GM12878 (cell line): ENCODE results near the gene UNG. TPM values are rescaled to one million over a fixed set of nuclear protein-coding genes. Genes with fewer than 3 reads are reported as not detected.

Source experiments
- ATAC-seq: fragments of 200-7000 bp; cut with Tn5 transposase; 3 replicates; pipeline ENCODE4 v1.9.1; 2020; ENCODE audit warnings: mild to moderate bottlenecking, moderate library complexity
- BruUV-seq: library from RNA; stranded (reverse); fragments of 400-500 nt; replicated peaks from 2 replicates; lab custom pipeline; 2021; lab: Mats Ljungman, UMichigan
- CTCF ChIA-PET: fragments of 300-600 bp; sonication (Branson Sonifier 250); formaldehyde crosslinking; extraction: SDS; loops from one replicate; lab custom pipeline; 2021; ENCODE audit warnings: inconsistent platforms; lab: Yijun Ruan, JAX
- POLR2A ChIA-PET: fragments of 350-600 bp; formaldehyde crosslinking; extraction: SDS; loops from one replicate; lab custom pipeline; 2021; ENCODE audit warnings: inconsistent platforms; lab: Charles Lee
- RAD21 ChIA-PET: fragments of 300-600 bp; sonication (Branson Sonifier 250); formaldehyde crosslinking; loops from one replicate; lab custom pipeline; 2023; ENCODE audit warnings: antibody characterized with exemption; ENCODE audit not compliant: unreplicated experiment; lab: Charles Lee
- SMC1A ChIA-PET: fragments of 300-600 bp; sonication (Branson Sonifier 250); formaldehyde crosslinking; loops from one replicate; lab custom pipeline; 2023; ENCODE audit not compliant: unreplicated experiment, uncharacterized antibody; lab: Charles Lee
- DNase-seq: peaks from one replicate; pipeline ENCODE4 v3.0.0-alpha.2; 2011; ENCODE audit warnings: low read depth, low spot score
- FAIRE-seq: peaks from 3 replicates; lab custom pipeline; 2011; peaks lifted over from hg19 to GRCh38; lab: Jason Lieb, UNC
- H2AFZ ChIP-seq: 2 replicates; pipeline ENCODE4 v1.6.0; 2011; ENCODE audit warnings: low read depth, low read length, control low read depth; ENCODE audit not compliant: control insufficient read depth
- H3K27ac ChIP-seq: 2 replicates; pipeline ENCODE4 v1.5.1; 2011; ENCODE audit warnings: control low read depth; ENCODE audit not compliant: control insufficient read depth, insufficient read depth
- H3K27me3 ChIP-seq, 2 experiments: replicated peaks in 1 of 2; 2 replicates each; pipeline versions ENCODE4 v1.6.0 to v1.6.1; 2011; ENCODE audit warnings: low read length in 1 of 2; ENCODE audit not compliant: control insufficient read depth in 2 of 2, insufficient read depth in 2 of 2
- H3K36me3 ChIP-seq, 2 experiments: 2 replicates each; pipeline ENCODE4 v1.5.1; 2011; ENCODE audit warnings: low read length in 1 of 2; ENCODE audit not compliant: control insufficient read depth in 2 of 2, insufficient read depth in 2 of 2
- H3K4me1 ChIP-seq: 2 replicates; pipeline ENCODE4 v1.6.1; 2011; ENCODE audit warnings: mild to moderate bottlenecking, low read length, moderate library complexity, mixed read lengths; ENCODE audit not compliant: control insufficient read depth, insufficient read depth
- H3K4me2 ChIP-seq: 2 replicates; pipeline ENCODE4 v1.6.0; 2011; ENCODE audit warnings: control low read depth; ENCODE audit not compliant: control insufficient read depth, insufficient read depth
- H3K4me3 ChIP-seq: fragments of 200-600 bp; sonication (generic); 2 replicates; pipeline ENCODE4 v1.5.1; 2016
- H3K79me2 ChIP-seq: 2 replicates; pipeline ENCODE4 v1.6.0; 2011; ENCODE audit warnings: low read length; ENCODE audit not compliant: control insufficient read depth, insufficient read depth
- H3K9ac ChIP-seq: 2 replicates; pipeline ENCODE4 v1.8.0; 2011; ENCODE audit warnings: low read length, control low read depth, mixed read lengths; ENCODE audit not compliant: control insufficient read depth, insufficient read depth
- H3K9me3 ChIP-seq: replicated peaks from 3 replicates; pipeline ENCODE4 v1.5.1; 2011; ENCODE audit warnings: mild to moderate bottlenecking, low read length; ENCODE audit not compliant: control insufficient read depth, insufficient read depth
- H4K20me1 ChIP-seq: 2 replicates; pipeline ENCODE4 v1.6.0; 2011; ENCODE audit not compliant: control insufficient read depth, insufficient read depth
- ATF2 ChIP-seq: IDR thresholded peaks from 2 replicates; pipeline ENCODE4 v1.6.1; 2012; ENCODE audit warnings: low read length, inconsistent platforms
- CHD4 ChIP-seq: fragments of 200-600 bp; sonication (generic); IDR thresholded peaks from 2 replicates; pipeline ENCODE4 v1.6.1; 2016; ENCODE audit warnings: mild to moderate bottlenecking
- CTCF ChIP-seq, 3 experiments: IDR thresholded peaks in 2 of 3; conservative IDR thresholded peaks in 1 of 3; 2 replicates each; pipeline ENCODE4 v1.5.1; 2011; ENCODE audit warnings: low read depth in 3 of 3, low read length in 3 of 3, mild to moderate bottlenecking in 3 of 3, control low read depth in 2 of 3, moderate library complexity in 2 of 3, inconsistent platforms in 1 of 3, mixed read lengths in 1 of 3; ENCODE audit not compliant: control insufficient read depth in 2 of 3, insufficient read depth in 1 of 3; ENCODE audit errors: extremely low read depth in 1 of 3
- DPF2 ChIP-seq: fragments of 450-650 bp; IDR thresholded peaks from 2 replicates; pipeline ENCODE4 v1.6.1; 2017; ENCODE audit warnings: mild to moderate bottlenecking
- E2F8 ChIP-seq: fragments of 450-650 bp; IDR thresholded peaks from 2 replicates; pipeline ENCODE4 v1.6.1; 2018; ENCODE audit warnings: mild to moderate bottlenecking, low read depth, moderate library complexity; ENCODE audit not compliant: partially characterized antibody
- ESRRA ChIP-seq: IDR thresholded peaks from 2 replicates; pipeline ENCODE4 v1.6.1; 2012; ENCODE audit warnings: mild to moderate bottlenecking, low read length, improper control_type of control experiment
- EZH2 ChIP-seq: IDR thresholded peaks from 2 replicates; pipeline ENCODE4 v1.6.1; 2012; ENCODE audit warnings: low read depth, mild to moderate bottlenecking, control low read depth, inconsistent platforms, low read length, borderline replicate concordance; ENCODE audit not compliant: control insufficient read depth
- KDM1A ChIP-seq: fragments of 200-600 bp; sonication (generic); IDR thresholded peaks from 2 replicates; pipeline ENCODE4 v1.6.1; 2016; ENCODE audit warnings: borderline replicate concordance
- PKNOX1 ChIP-seq: fragments of 450-650 bp; IDR thresholded peaks from 2 replicates; pipeline ENCODE4 v1.6.1; 2016; ENCODE audit warnings: mild to moderate bottlenecking
- RELB ChIP-seq: fragments of 450-650 bp; IDR thresholded peaks from 2 replicates; pipeline ENCODE4 v1.6.1; 2017; ENCODE audit warnings: low read depth, mild to moderate bottlenecking, moderate library complexity
- TAF1 ChIP-seq: IDR thresholded peaks from 2 replicates; pipeline ENCODE4 v1.6.1; 2011; ENCODE audit warnings: mild to moderate bottlenecking, low read depth, low read length, borderline replicate concordance
- WGBS: methylation state at CpG from one replicate; pipeline ENCODE4 v1.1.6; 2016; ENCODE audit warnings: low lambda C conversion rate; ENCODE audit not compliant: insufficient replicate concordance, insufficient coverage; ENCODE audit errors: missing lambda C conversion rate; 5-methylcytosine and 5-hydroxymethylcytosine counted together
- in situ Hi-C: fragments of 300-500 bp; cut with MboI; formaldehyde crosslinking; loops from 9 replicates; pipeline ENCODE4 v1.14.3; 2018; ENCODE audit warnings: mixed read lengths
- intact Hi-C: fragments of 100-400 bp; cut with micrococcal nuclease; formaldehyde crosslinking; loops from one replicate; pipeline ENCODE4 v1.14.2; 2022; ENCODE audit not compliant: unreplicated experiment
- polyA plus RNA-seq, 11 experiments: library from polyadenylated mRNA; depleted of rRNA in 4 of 11; unstranded in 6 of 11; stranded (reverse) in 5 of 11; fragments of >200 nt; fragmentation: Nextera tagmentation in 4 of 11; fragmentation: Illumina TruSeq in 1 of 11; extraction: Ambion mirVana in 4 of 11; extraction: Trizol in 1 of 11; gene quantifications; 1 replicate in 1 of 11; 2 replicates in 10 of 11; pipeline versions ENCODE4 v1.2.1 to v1.2.3, GENCODE V29; 2011 to 2016; ENCODE audit warnings: inconsistent platforms in 2 of 11, missing spikeins in 2 of 11, low read depth in 1 of 11
- total RNA-seq, 4 experiments: library from RNA; depleted of rRNA in 3 of 4; stranded (reverse); fragments of >200 nt in 3 of 4; fragmentation: Illumina TruSeq in 1 of 4; extraction: Trizol in 1 of 4; gene quantifications; 2 replicates each; pipeline versions ENCODE4 v1.2.1 to v1.2.3, GENCODE V29; 2013 to 2021

The UNG gene
- total and polyA plus RNA-seq, 10 of the 15 experiments (the other 5 are each of a cell fraction or from before 2014, with no cell fraction given) = 9.5 to 81.9 (median 48.2) TPM

GRCh38 chr12:109113661-109114321, 16.4 kb downstream of the UNG start:
- ChIA-PET CTCF (interaction anchor here (2.2 kb wide), 1 partner anchor 12 kb away, joined by 9 read pairs; no protein-coding TSS in a partner anchor), RAD21 (no interaction called here)
- BruUV-seq = no TSS peak
- TF ChIP-seq EZH2 (no peak), CHD4 (no peak), PKNOX1 (no peak), DPF2 (no peak), CTCF (IDR thresholded peaks at IDR 0.05 in 2 of 3, conservative IDR thresholded peaks at IDR 0.05 in 1 of 3; ENCODE audit: control insufficient read depth in 2 of 3, extremely low read depth in 1 of 3, insufficient read depth in 1 of 3, low read depth in 3 of 3, low read length in 3 of 3) (no peak), ESRRA (no peak), E2F8 (no peak), TAF1 (no peak), ATF2 (no peak), KDM1A (no peak), RELB (no peak)

More at GRCh38 chr12:109113661-109114321, 16.4 kb downstream of the UNG start:
- H3K79me2 ChIP-seq = no peaks in the 10 kb centered on the region
- WGBS = 99% methylated on average over 5 of the region's 5 CpGs
- no peak overlapping the region for H3K27ac ChIP-seq
- in situ Hi-C loops = no loop called here
- DNase-seq (no peak), ATAC-seq (no peak), FAIRE-seq (no peak)
- no peak overlapping the region for H3K4me2 ChIP-seq
- H3K9me3 ChIP-seq = no peaks in the 10 kb centered on the region
- H2AFZ ChIP-seq = no peak overlapping the region
- peaks cover 4 to 6% of the 10 kb centered on the region in 2 experiments; a peak in 3 of 4 replicates for H3K36me3 ChIP-seq
- POLR2A ChIA-PET = no interaction called here
- H3K4me3 ChIP-seq = no peak overlapping the region
- H3K27me3 ChIP-seq = no peaks in the 10 kb centered on the region
- H3K4me1 ChIP-seq = no peaks in the 10 kb centered on the region
- SMC1A ChIA-PET = no interaction called here
- intact Hi-C loops = no loop called here
- no peak overlapping the region for H3K9ac ChIP-seq
- no peaks in the 10 kb centered on the region for H4K20me1 ChIP-seq
